Vagina (tissue), 2 donors: ENCODE data around the gene SGO1. TPM values are rescaled to one million over a fixed set of nuclear protein-coding genes. Genes with fewer than 3 reads are reported as not detected.

ENCODE experiments used
- DNase-seq, 2 donors: peaks; one replicate each; pipeline ENCODE4 v3.0.0-alpha.2; 2017; ENCODE audit errors: extremely low spot score in 2 of 2
- H3K27ac ChIP-seq: fragments of 200-600 bp; sonication (generic); one replicate; pipeline ENCODE4 v1.5.1; 2019
- H3K27me3 ChIP-seq: fragments of 200-600 bp; sonication (generic); one replicate; pipeline ENCODE4 v1.5.1; 2019
- H3K36me3 ChIP-seq, 2 donors: fragments of 200-600 bp; sonication (generic); one replicate each; pipeline ENCODE4 v1.5.1; 2017 to 2019
- H3K4me1 ChIP-seq: fragments of 200-600 bp; sonication (generic); one replicate; pipeline ENCODE4 v1.5.1; 2019
- H3K4me3 ChIP-seq, 2 donors: fragments of 200-600 bp; sonication (generic); 1 replicate in 1 of 2; 2 replicates in 1 of 2; pipeline ENCODE4 v1.5.1; 2016 to 2019
- H3K9me3 ChIP-seq: fragments of 200-600 bp; sonication (generic); one replicate; pipeline ENCODE4 v1.5.1; 2019
- CTCF ChIP-seq, 3 experiments: fragments of 450-650 bp in 2 of 3; fragments of 200-600 bp in 1 of 3; sonication (generic) in 1 of 3; IDR thresholded peaks; one replicate each; pipeline ENCODE4 v1.5.1; 2017 to 2019; ENCODE audit warnings: antibody characterized with exemption in 3 of 3, mild to moderate bottlenecking in 2 of 3, moderate library complexity in 2 of 3
- POLR2A ChIP-seq, 2 donors: fragments of 450-650 bp; IDR thresholded peaks; one replicate each; pipeline ENCODE4 v1.6.1; 2017; ENCODE audit warnings: antibody characterized with exemption in 2 of 2, mild to moderate bottlenecking in 2 of 2, moderate library complexity in 2 of 2
- POLR2AphosphoS5 ChIP-seq, 2 donors: sonication (generic); formaldehyde crosslinking; IDR thresholded peaks; one replicate each; pipeline ENCODE4 v1.9.0; 2017; ENCODE audit warnings: antibody characterized with exemption in 2 of 2, mild to moderate bottlenecking in 2 of 2, low read depth in 1 of 2; ENCODE audit not compliant: insufficient read depth in 1 of 2
- intact Hi-C: fragments of 100-400 bp; cut with DNase I; formaldehyde crosslinking; loops from one replicate; pipeline ENCODE4 v1.15.1; 2023
- total RNA-seq: library from RNA; depleted of rRNA; stranded (reverse); fragments of >200 nt; gene quantifications from one replicate; pipeline ENCODE4 v1.2.3, GENCODE V29; 2016

SGO1 gene
- total RNA-seq, 1 donor from 2014 or later = 10.8 TPM

GRCh38 chr3:20141316-20141715 lies 44.7 kb downstream of the SGO1 start:
- no peak for TF ChIP-seq POLR2A (IDR thresholded peaks at IDR 0.05)
- TF ChIP-seq POLR2AphosphoS5 (IDR thresholded peaks at IDR 0.05; ENCODE audit: insufficient read depth in 1 of 2, low read depth in 1 of 2) = no peak
- no peak for TF ChIP-seq CTCF (IDR thresholded peaks at IDR 0.05)
- Histone ChIP-seq H3K4me1 (no peaks in the 10 kb centered on the region), H3K36me3 (peaks cover 0 to 22% of the 10 kb centered on the region in 2 donors), H3K27me3 (no peaks in the 10 kb centered on the region), H3K4me3 (no peak overlapping the region), H3K27ac (no peak overlapping the region), H3K9me3 (no peaks in the 10 kb centered on the region)
- no peak for DNase-seq
- intact Hi-C loops = no loop called here

- Histone ChIP-seq H3K9me3 (no peaks in the 10 kb centered on the region), H3K36me3 (peaks cover 0 to 19% of the 10 kb centered on the region in 2 donors), H3K27me3 (no peaks in the 10 kb centered on the region), H3K4me3 (no peak overlapping the region), H3K4me1 (no peaks in the 10 kb centered on the region), H3K27ac (no peak overlapping the region)
- intact Hi-C loops = no loop called here
- no peak for DNase-seq
- no peak for TF ChIP-seq POLR2A (IDR thresholded peaks at IDR 0.05)
- no peak for TF ChIP-seq POLR2AphosphoS5 (IDR thresholded peaks at IDR 0.05; ENCODE audit: insufficient read depth in 1 of 2, low read depth in 1 of 2)
- TF ChIP-seq CTCF (IDR thresholded peaks at IDR 0.05) = no peak
These were observed 45.1 kb downstream of the SGO1 start for GRCh38 chr3:20140881-20141280.

- H3K36me3 ChIP-seq = peaks cover 0 to 9% of the 10 kb centered on the region in 2 donors
These were observed 48.4 kb downstream of the SGO1 start for GRCh38 chr3:20137647-20138046.

GRCh38 chr3:20136231-20136630 lies 49.8 kb downstream of the SGO1 start:
- DNase-seq = no peak
- Histone ChIP-seq H3K36me3 (peaks cover 0 to 10% of the 10 kb centered on the region in 2 donors), H3K27me3 (no peaks in the 10 kb centered on the region), H3K4me1 (no peaks in the 10 kb centered on the region), H3K27ac (no peak overlapping the region), H3K4me3 (no peak overlapping the region), H3K9me3 (no peaks in the 10 kb centered on the region)
- intact Hi-C loops = no loop called here
- TF ChIP-seq POLR2AphosphoS5 (IDR thresholded peaks at IDR 0.05; ENCODE audit: insufficient read depth in 1 of 2, low read depth in 1 of 2) = no peak
- TF ChIP-seq CTCF (IDR thresholded peaks at IDR 0.05) = no peak
- TF ChIP-seq POLR2A (IDR thresholded peaks at IDR 0.05) = no peak

More at GRCh38 chr3:20137647-20138046, 48.4 kb downstream of the SGO1 start:
- no peak overlapping the region for H3K4me3 ChIP-seq
- intact Hi-C loops = no loop called here
- no peak for DNase-seq
- no peak overlapping the region for H3K27ac ChIP-seq
- no peak for TF ChIP-seq POLR2A (IDR thresholded peaks at IDR 0.05)
- no peaks in the 10 kb centered on the region for H3K9me3 ChIP-seq
- H3K27me3 ChIP-seq = no peaks in the 10 kb centered on the region
- no peaks in the 10 kb centered on the region for H3K4me1 ChIP-seq

- Histone ChIP-seq H3K4me1 (no peaks in the 10 kb centered on the region), H3K27ac (no peak overlapping the region), H3K36me3 (peaks cover 0 to 22% of the 10 kb centered on the region in 2 donors), H3K4me3 (no peak overlapping the region), H3K9me3 (no peaks in the 10 kb centered on the region), H3K27me3 (no peaks in the 10 kb centered on the region)
- no peak for TF ChIP-seq POLR2A (IDR thresholded peaks at IDR 0.05)
- no peak for DNase-seq
- intact Hi-C loops = no loop called here
These were observed 55.9 kb downstream of the SGO1 start for GRCh38 chr3:20130106-20130505.

- H3K36me3 ChIP-seq = peaks cover 0 to 31% of the 10 kb centered on the region in 2 donors
These were observed 57.6 kb downstream of the SGO1 start for GRCh38 chr3:20128358-20128757.

GRCh38 chr3:20125897-20126296 lies 60.1 kb downstream of the SGO1 start:
- Histone ChIP-seq H3K27ac (no peak overlapping the region), H3K4me3 (no peak overlapping the region), H3K4me1 (no peaks in the 10 kb centered on the region), H3K36me3 (peaks cover 0 to 43% of the 10 kb centered on the region in 2 donors), H3K9me3 (no peaks in the 10 kb centered on the region), H3K27me3 (no peaks in the 10 kb centered on the region)
- intact Hi-C loops = no loop called here
- no peak for DNase-seq
- TF ChIP-seq POLR2A (IDR thresholded peaks at IDR 0.05) (no peak), POLR2AphosphoS5 (IDR thresholded peaks at IDR 0.05; ENCODE audit: insufficient read depth in 1 of 2, low read depth in 1 of 2) (no peak), CTCF (IDR thresholded peaks at IDR 0.05) (no peak)

More at GRCh38 chr3:20128358-20128757, 57.6 kb downstream of the SGO1 start:
- TF ChIP-seq POLR2A (IDR thresholded peaks at IDR 0.05) = no peak
- no peaks in the 10 kb centered on the region for H3K27me3 ChIP-seq
- intact Hi-C loops = no loop called here
- no peaks in the 10 kb centered on the region for H3K4me1 ChIP-seq
- DNase-seq = no peak
- H3K4me3 ChIP-seq = no peak overlapping the region
- no peaks in the 10 kb centered on the region for H3K9me3 ChIP-seq
- H3K27ac ChIP-seq = no peak overlapping the region
